Measurements from ENCODE around the gene GP2.

Gene GP2

GRCh38 chr16:20308266-20308665, 19.0 kb downstream of the GP2 start:
- in situ Hi-C loops (cut with HindIII; ENCODE audit: low sequenced_read_pairs) = no loop called here

- in situ Hi-C loops (cut with HindIII; ENCODE audit: low sequenced_read_pairs) = no loop called here
Measured at GRCh38 chr16:20307791-20308190, 19.5 kb downstream of the GP2 start.

DNA sequence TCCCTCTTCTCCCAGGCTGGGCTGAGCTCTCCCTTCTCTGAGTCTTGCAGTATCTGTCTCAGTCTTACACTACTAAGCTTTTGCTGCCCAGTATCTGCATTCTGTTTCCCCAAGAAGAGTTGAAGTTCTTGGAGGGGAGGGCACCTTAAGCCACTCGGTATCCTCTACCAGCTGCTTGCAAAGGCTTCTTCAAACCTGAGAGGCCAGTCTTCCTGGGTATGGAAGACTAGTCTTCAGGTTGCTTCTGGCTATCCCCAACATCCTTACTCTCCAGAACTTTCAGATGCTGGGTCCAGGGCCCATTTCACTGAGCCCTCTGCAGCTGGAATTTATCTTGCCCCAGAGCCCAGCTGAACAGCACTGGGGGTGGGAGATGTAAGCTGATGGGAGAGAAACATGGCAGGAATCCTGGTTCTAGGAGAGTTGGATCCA, 20.1 kb downstream of the GP2 start:
- in situ Hi-C loops (cut with HindIII; ENCODE audit: low sequenced_read_pairs) = no loop called here

GRCh38 chr16:20306401-20306800, 20.9 kb downstream of the GP2 start:
- in situ Hi-C loops (cut with HindIII; ENCODE audit: low sequenced_read_pairs) = no loop called here

- in situ Hi-C loops (cut with HindIII; ENCODE audit: low sequenced_read_pairs) = no loop called here
Measured at GRCh38 chr16:20303012-20303411, 24.3 kb downstream of the GP2 start.

- in situ Hi-C loops (cut with HindIII; ENCODE audit: low sequenced_read_pairs) = no loop called here
Measured at GRCh38 chr16:20302389-20302788, 24.9 kb downstream of the GP2 start.

DNA sequence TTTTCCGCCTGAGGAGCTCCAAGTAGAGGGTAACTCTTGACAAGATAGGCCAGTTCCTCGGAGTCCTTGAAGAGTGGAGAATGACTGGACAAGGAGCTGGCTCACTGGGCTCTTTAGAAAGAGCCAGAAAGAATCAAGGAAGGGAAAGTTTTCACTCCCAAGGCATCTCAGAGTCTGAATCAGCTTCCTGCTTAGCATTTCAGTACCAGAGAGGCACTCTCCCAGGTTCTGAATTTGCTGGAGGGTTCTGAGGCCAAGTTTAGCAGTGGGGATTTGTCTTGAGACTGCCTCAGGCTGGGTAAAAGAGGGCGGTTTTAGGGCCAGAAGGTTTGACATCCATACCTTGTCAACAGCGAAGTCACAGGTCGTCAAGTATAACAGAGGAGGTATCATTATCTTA, 25.5 kb downstream of the GP2 start:
- in situ Hi-C loops (cut with HindIII; ENCODE audit: low sequenced_read_pairs) = no loop called here

DNA sequence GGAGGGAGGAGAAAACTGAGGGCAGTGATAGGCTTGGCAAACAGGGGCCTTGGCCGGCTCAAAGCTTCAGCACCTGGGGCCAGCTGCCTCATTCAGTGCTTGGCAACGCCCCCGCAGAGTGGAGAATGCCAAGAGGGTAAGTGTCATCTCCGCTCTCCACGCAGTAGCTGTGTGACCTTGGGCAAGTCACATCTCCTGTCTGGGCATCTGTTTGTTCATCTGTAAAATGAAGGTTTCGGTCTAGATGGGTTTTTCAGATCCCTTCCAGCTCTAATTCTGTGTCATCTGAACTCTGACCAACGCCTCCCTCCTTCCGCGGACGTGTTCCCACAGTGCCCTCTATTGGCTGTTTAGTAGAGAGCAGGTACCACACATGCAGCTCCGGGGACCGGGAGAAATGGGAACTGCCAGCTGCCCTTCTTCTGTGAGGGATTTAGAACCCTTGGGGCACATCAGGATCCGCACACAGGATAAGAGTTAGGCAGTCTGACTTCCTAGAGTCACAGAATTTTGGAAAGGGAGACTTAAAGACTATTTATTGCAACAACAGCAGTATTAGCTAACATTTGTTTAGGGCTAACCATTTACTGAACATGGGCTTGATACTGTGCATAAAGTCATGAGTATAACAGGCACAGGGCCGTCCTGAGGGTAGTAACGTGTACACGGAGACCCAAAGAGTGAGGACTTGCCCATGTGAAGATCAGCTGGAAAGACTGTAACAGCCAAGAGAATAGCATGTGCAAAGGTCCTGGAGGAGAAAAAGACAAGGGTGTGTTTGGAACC, 26.8 kb downstream of the GP2 start:
- in situ Hi-C loops (cut with HindIII; ENCODE audit: low sequenced_read_pairs) = no loop called here

GRCh38 chr16:20298452-20298851, 28.9 kb downstream of the GP2 start:
- in situ Hi-C loops (cut with HindIII; ENCODE audit: low sequenced_read_pairs) = no loop called here

DNA sequence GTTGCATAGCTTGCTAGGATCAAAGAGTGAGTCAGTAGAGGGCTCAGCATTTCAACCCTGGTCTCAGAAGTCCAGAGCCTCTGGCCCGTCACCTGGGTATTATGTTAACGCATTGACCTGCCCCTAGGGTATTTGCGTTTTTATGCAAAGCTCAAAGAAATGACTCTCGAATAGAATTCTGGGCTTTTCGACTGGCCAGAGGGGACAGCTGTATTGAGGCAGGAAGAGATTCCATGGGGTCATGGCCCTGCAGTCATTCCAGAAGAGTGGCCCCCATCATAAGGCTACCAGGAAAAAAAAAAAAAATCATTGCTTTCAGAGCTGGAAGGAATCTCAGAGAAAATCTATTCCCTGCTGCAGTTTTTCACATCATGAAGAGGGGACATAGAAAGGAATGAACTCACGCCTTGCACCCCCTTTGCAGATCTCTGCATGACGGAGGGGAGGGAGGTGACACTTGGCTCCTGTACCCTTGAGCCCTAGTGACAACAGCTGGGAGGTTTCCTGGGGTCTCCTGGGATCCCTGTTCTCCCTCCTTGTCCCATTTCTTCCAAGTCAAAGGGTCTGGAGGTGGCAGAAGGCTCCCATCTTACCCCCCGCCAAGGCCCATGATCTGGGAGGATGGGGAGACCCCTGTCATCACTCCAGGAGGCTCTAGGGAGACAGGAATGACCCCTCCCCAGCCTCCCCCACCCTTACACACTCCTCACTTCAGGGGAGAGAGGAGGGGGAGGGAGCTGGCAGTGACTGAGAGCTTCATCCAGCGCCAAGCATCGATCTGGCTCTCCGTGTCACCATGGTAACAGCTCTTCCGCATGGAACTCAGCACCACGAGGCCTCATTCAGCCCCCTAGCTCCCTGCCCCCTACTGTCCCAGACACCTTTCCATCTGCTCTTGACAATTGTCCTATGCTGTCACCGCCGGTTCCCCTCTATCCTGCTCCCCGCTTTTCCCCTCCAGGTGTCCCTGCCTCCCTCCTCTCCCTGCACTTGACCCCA, 35.8 kb downstream of the GP2 start:
- in situ Hi-C loops (cut with HindIII; ENCODE audit: low sequenced_read_pairs) = no loop called here

- in situ Hi-C loops (cut with HindIII; ENCODE audit: low sequenced_read_pairs) = no loop called here
Measured at GRCh38 chr16:20289571-20289970, 37.7 kb downstream of the GP2 start.

DNA sequence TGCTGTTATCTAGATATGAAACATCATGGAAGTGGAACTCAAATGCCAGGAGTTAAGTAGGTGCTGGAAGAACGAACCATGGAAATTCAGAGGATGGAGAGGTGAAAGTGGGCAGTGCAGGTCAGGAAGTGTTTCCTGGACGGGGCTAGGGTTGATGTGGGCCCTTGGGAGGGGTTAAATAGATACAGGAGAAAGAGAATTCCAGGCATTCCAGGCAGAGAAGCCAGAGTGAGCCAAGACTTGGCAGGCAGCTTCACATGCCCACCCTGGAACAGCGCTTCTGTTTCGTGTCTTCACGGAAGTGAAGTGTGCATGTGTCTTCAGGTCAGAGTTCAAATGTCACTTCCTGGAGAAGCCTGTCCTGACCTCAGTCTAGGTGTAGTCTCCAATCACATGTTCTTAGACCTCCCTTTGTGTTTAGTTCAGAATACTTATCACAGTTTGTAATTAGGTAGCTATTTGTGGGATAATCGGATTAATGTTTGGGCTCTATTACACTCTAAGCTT, 41.3 kb downstream of the GP2 start:
- in situ Hi-C loops (cut with HindIII; ENCODE audit: low sequenced_read_pairs) = no loop called here

- in situ Hi-C loops (cut with HindIII; ENCODE audit: low sequenced_read_pairs) = no loop called here
Measured at GRCh38 chr16:20280259-20280658, 47.1 kb downstream of the GP2 start.

DNA sequence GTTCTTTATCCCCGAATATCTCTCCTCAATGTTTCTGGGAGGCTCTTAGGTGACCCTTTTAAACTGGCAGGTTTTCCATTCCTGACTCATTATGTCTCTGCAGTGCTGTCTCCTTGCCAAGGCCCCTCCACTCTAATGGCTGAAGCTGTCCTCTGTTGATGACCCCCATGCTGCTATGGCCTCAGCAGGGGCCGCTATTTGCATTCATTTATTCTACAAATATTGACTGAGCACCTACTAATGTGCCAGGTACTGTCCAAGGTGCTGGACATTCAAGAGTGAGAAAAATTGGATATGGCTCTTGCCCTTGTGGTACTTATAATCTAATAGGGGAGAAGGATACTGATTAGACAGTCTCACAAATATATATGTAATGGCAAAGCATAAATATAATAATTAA, 55.4 kb downstream of the GP2 start:
- in situ Hi-C loops (cut with HindIII; ENCODE audit: low sequenced_read_pairs) = no loop called here

DNA sequence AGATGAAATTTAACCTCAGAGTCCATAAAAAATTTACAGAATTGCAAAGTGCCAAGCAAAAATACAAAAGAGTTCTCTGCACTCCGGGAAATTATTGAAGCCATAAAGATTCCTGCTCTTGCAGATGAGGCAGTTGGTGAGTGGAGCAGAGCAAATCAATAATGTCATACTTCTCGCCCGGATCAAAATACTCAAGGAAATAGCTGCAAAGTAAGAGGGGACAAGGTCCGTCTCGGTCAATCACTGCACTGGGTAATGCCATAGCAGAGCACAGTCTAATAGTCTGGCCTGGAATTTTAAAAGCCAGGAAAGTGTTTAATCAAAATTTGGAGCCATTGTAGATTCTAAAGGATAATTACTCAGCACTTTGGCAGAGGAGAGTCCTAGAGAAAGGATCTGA, 58.9 kb downstream of the GP2 start:
- in situ Hi-C loops (cut with HindIII; ENCODE audit: low sequenced_read_pairs) = no loop called here

DNA sequence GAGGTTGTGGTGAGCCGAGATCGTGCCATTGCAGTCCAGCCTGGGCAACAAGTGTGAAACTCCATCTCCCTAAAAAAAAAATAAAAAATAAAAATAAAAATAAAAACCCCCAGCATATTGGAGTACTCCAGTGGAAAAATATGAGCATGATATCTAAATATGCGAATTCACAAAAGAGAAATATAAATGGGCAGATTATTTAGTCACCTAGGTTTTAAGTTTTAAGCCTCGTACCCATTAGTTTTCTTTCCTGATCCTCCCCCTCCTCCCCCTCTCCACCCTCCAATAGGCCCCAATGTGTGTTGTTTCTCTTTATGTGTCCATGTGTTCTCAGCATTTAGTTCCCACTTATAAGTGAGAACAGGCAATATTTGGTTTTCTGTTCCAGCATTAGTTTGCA, 62.3 kb downstream of the GP2 start:
- in situ Hi-C loops (cut with HindIII; ENCODE audit: low sequenced_read_pairs) = no loop called here

- in situ Hi-C loops (cut with HindIII; ENCODE audit: low sequenced_read_pairs) = no loop called here
Measured at GRCh38 chr16:20263138-20263855, 64.0 kb downstream of the GP2 start.

DNA sequence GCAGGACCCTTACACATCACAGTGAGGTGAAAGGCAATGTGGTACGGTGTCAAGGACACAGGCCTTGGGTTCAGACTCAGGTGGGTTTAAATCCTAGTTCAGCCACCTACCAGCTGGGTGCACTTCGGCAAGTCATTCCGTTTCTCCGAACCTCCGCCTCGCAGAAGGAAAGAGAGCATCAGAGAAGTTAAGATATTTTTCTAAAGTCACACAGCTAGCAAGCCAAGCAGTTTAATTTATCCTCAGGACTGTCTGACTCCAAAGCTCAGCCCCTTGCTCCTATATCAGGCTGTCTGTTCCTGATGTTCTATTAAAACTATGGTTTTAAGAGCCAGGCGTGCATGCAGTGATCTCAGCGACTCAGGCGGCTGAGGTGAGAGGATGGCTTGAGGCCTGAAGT, 65.1 kb downstream of the GP2 start:
- in situ Hi-C loops (cut with HindIII; ENCODE audit: low sequenced_read_pairs) = no loop called here

- in situ Hi-C loops (cut with HindIII; ENCODE audit: low sequenced_read_pairs) = no loop called here
Measured at GRCh38 chr16:20260215-20261009, 66.9 kb downstream of the GP2 start.
